HEK293T (cell line): ENCODE data around the gene HTATSF1.

Source experiments
- CTCF ChIA-PET: fragments of 350-600 bp; formaldehyde crosslinking; extraction: SDS; loops from one replicate; lab custom pipeline; 2021; ENCODE audit warnings: antibody characterized with exemption, inconsistent platforms; lab: Yijun Ruan, JAX
- POLR2A ChIA-PET: fragments of 350-600 bp; formaldehyde crosslinking; extraction: SDS; loops from one replicate; lab custom pipeline; 2020; ENCODE audit warnings: antibody characterized with exemption, inconsistent platforms; lab: Yijun Ruan, JAX
- DNase-seq: peaks from one replicate; pipeline ENCODE4 v3.0.0; 2012; ENCODE audit warnings: mixed read lengths; ENCODE audit errors: extremely low spot score
- ARNT ChIP-seq: fragments of 450-650 bp; IDR thresholded peaks from 2 replicates; pipeline ENCODE4 v1.6.1; 2017; ENCODE audit warnings: mild to moderate bottlenecking
- BHLHE40 ChIP-seq: fragments of 450-650 bp; IDR thresholded peaks from 2 replicates; pipeline ENCODE4 v1.6.1; 2016; ENCODE audit warnings: mild to moderate bottlenecking, moderate library complexity, borderline replicate concordance
- CTBP1 ChIP-seq: fragments of 450-650 bp; IDR thresholded peaks from 2 replicates; pipeline ENCODE4 v1.6.1; 2016; ENCODE audit warnings: borderline replicate concordance
- ELF4 ChIP-seq: fragments of 450-650 bp; IDR thresholded peaks from 2 replicates; pipeline ENCODE4 v1.6.1; 2017; ENCODE audit warnings: antibody characterized with exemption
- FOXA1 ChIP-seq: fragments of 450-650 bp; IDR thresholded peaks from 2 replicates; pipeline ENCODE4 v1.6.1; 2016; ENCODE audit warnings: mild to moderate bottlenecking
- FOXK2 ChIP-seq: fragments of 450-650 bp; IDR thresholded peaks from 2 replicates; pipeline ENCODE4 v1.6.1; 2016; ENCODE audit warnings: mild to moderate bottlenecking
- FOXM1 ChIP-seq: fragments of 450-650 bp; IDR thresholded peaks from 2 replicates; pipeline ENCODE4 v1.6.1; 2017; ENCODE audit warnings: mild to moderate bottlenecking, borderline replicate concordance
- HDGF ChIP-seq: fragments of 450-650 bp; IDR thresholded peaks from 2 replicates; pipeline ENCODE4 v1.6.1; 2017; ENCODE audit warnings: antibody characterized with exemption, borderline replicate concordance
- L3MBTL2 ChIP-seq: fragments of 450-650 bp; conservative IDR thresholded peaks from 2 replicates; pipeline ENCODE4 v1.6.1; 2016; ENCODE audit warnings: mild to moderate bottlenecking
- LEF1 ChIP-seq: fragments of 450-650 bp; IDR thresholded peaks from 2 replicates; pipeline ENCODE4 v1.6.1; 2017; ENCODE audit warnings: mild to moderate bottlenecking, borderline replicate concordance
- NFRKB ChIP-seq: fragments of 450-650 bp; IDR thresholded peaks from 2 replicates; pipeline ENCODE4 v1.6.1; 2016; ENCODE audit warnings: mild to moderate bottlenecking, moderate library complexity
- PKNOX1 ChIP-seq: fragments of 450-650 bp; IDR thresholded peaks from 2 replicates; pipeline ENCODE4 v1.6.1; 2016
- SP1 ChIP-seq: fragments of 450-650 bp; IDR thresholded peaks from 2 replicates; pipeline ENCODE4 v1.6.1; 2017
- SUZ12 ChIP-seq: fragments of 450-650 bp; IDR thresholded peaks from 2 replicates; pipeline ENCODE4 v1.6.1; 2016; ENCODE audit warnings: mild to moderate bottlenecking
- TARDBP ChIP-seq: fragments of 450-650 bp; IDR thresholded peaks from 2 replicates; pipeline ENCODE4 v1.6.1; 2016
- ZNF384 ChIP-seq: fragments of 450-650 bp; IDR thresholded peaks from 2 replicates; pipeline ENCODE4 v1.6.1; 2016

The HTATSF1 gene

GRCh38 chrX:136475236-136475635 lies 22.2 kb upstream of the HTATSF1 start:
- ChIA-PET CTCF (interaction anchor here (1.1 kb wide), 1 partner anchor 11 kb away, joined by 3 read pairs; no protein-coding TSS in a partner anchor), POLR2A (no interaction called here)
- no peak for DNase-seq
- no peak for TF ChIP-seq PKNOX1
- TF ChIP-seq ELF4 = no peak
- TF ChIP-seq NFRKB = no peak

GRCh38 chrX:136476501-136476900 lies 20.9 kb upstream of the HTATSF1 start:
- DNase-seq = no peak
- ChIA-PET POLR2A (no interaction called here), CTCF (no interaction called here)
- TF ChIP-seq CTBP1 = no peak
- no peak for TF ChIP-seq TARDBP
- no peak for TF ChIP-seq ZNF384
- no peak for TF ChIP-seq FOXK2
- TF ChIP-seq FOXA1 = no peak
- TF ChIP-seq FOXM1 = no peak
- no peak for TF ChIP-seq L3MBTL2
- TF ChIP-seq SUZ12 = no peak
- no peak for TF ChIP-seq ARNT
- TF ChIP-seq PKNOX1 = no peak
- TF ChIP-seq BHLHE40 = no peak
- TF ChIP-seq LEF1 = no peak

- CTCF ChIA-PET = no interaction called here
- DNase-seq = no peak
- TF ChIP-seq HDGF (no peak), LEF1 (no peak), SUZ12 (no peak), BHLHE40 (no peak), L3MBTL2 (no peak), ARNT (no peak), PKNOX1 (no peak), ZNF384 (no peak), FOXA1 (no peak), FOXM1 (no peak), SP1 (no peak), TARDBP (no peak)
- POLR2A ChIA-PET = no interaction called here
Measured at GRCh38 chrX:136477026-136477425, 20.4 kb upstream of the HTATSF1 start.

- peak; percentile 28 for DNase-seq
- ChIA-PET POLR2A (no interaction called here), CTCF (interaction anchor here (1.1 kb wide), 1 partner anchor 452 kb away, joined by 4 read pairs; no protein-coding TSS in a partner anchor)
- TF ChIP-seq ELF4 (no peak), HDGF (no peak), FOXK2 (no peak), FOXA1 (no peak), ZNF384 (no peak), L3MBTL2 (no peak), SUZ12 (no peak), NFRKB (no peak), ARNT (no peak), CTBP1 (no peak), TARDBP (no peak), BHLHE40 (no peak), FOXM1 (no peak), PKNOX1 (no peak), SP1 (no peak), LEF1 (no peak)
Measured at GRCh38 chrX:136480383-136480782, 17.0 kb upstream of the HTATSF1 start.

GRCh38 chrX:136487647-136488046 lies 9.7 kb upstream of the HTATSF1 start, which contains the start of gene BRS3:
Gene BRS3, plus strand, starts transcription at chrX:136487947. Its CDS starts 168 bp downstream, at chrX:136488115.
- DNase-seq = no peak
- ChIA-PET CTCF (no interaction called here), POLR2A (no interaction called here)
- TF ChIP-seq NFRKB = no peak
- no peak for TF ChIP-seq FOXK2

GRCh38 chrX:136488706-136489105 lies 8.7 kb upstream of the HTATSF1 start:
- ChIA-PET CTCF (no interaction called here), POLR2A (no interaction called here)
- TF ChIP-seq NFRKB = no peak
- no peak for TF ChIP-seq LEF1
- no peak for TF ChIP-seq ELF4
- no peak for TF ChIP-seq PKNOX1
- TF ChIP-seq HDGF = no peak
- TF ChIP-seq FOXA1 = no peak
- TF ChIP-seq FOXK2 = no peak
- TF ChIP-seq ZNF384 = no peak
- no peak for TF ChIP-seq TARDBP
- no peak for TF ChIP-seq ARNT
- no peak for TF ChIP-seq CTBP1
- no peak for TF ChIP-seq L3MBTL2
- TF ChIP-seq BHLHE40 = no peak
- no peak for TF ChIP-seq SP1
- TF ChIP-seq FOXM1 = no peak
- TF ChIP-seq SUZ12 = no peak
- no peak for DNase-seq
